Nucleus accumbens (tissue), 56 donors: ENCODE results near the gene RIPOR2.

ENCODE experiments used
- DNase-seq, 56 donors: peaks; one replicate each; lab custom pipeline; 2025; lab: John Stamatoyannopoulos, UW

The RIPOR2 gene

DNA sequence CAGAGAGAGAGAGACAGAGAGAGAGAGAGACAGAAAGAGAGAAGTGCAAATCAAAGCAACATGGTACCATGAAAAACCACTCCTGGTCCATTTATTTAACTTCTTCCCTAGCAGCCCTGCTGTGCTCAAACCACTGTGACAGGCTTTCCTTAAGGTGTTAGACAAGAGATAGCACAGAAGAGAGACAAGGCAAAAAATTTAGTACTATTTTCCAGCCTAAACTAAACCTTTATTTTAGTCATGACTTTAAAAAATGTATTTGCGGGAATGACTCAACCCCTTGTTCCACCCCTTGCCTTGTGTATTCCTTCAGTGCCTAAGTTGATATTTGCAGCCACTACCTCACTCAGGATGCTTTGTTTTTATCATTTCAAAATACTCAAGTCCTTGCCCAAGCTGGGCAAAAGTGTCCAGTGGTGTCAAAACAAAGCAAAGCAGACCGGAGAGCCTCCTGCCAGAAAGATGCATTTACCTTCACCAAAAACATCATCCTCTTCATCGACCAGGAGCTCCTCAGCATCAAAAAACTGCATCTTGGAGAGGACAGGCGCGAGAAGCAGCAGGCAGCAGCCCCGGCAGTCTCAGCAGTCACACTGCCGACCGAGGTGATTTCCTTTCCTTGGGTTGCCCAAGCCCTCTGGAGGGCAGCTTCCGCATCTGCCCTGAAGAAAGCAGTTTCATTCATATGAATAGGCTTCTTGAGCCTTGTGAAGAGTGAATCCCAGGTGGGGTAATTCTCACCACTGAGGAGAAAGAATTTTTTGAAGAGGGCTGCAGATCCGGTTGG lies at the start of gene RIPOR2:
TSS of gene RIPOR2 (minus strand) at position 595 of the 787 bp plus-strand sequence. CDS start at position 533, 62 bp downstream.
- DNase-seq, result peak in 2 of 56 donors; percentile 25 to 26

- no peak for DNase-seq
Measured at GRCh38 chr6:24985323-24985722, 49.6 kb upstream of the RIPOR2 start.

DNA sequence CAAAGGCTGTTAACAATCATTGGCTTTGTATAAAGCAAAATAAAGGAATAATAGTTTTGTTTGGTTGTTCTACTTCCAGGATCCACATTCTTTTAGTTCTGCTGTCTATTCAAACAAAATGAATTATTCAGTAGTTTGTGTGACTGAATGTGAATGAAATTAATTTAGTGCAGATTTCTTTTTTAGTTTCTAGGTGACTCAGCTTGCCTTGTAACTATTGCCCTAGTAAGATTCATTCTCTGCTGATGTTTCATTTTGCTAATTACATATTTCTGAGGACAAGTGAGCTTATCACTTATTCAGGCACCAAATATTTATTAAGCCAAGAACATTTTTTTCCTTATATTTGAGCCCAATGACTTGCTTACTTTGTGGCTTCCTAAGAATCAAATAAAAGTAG lies 46.5 kb upstream of the RIPOR2 start:
- no peak for DNase-seq

DNA sequence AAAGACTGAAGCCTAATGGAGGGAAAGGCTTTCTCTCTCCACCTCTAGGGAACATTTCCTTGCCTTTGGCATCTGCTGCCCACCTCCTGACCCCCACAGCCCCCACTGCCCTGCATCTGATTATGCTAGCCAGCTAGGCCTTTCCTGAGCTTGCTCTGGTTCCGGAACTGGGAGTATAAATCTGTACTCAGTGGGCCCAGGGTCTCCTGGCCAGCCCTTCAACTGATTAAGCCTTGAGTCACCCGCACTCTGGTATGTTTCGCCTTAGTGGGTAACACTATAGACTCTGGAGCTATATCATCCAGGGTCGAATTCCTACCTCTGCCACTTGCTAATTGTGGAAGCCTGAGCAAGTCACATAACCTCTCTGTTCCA lies 45.6 kb upstream of the RIPOR2 start:
- DNase-seq, result no peak

DNA sequence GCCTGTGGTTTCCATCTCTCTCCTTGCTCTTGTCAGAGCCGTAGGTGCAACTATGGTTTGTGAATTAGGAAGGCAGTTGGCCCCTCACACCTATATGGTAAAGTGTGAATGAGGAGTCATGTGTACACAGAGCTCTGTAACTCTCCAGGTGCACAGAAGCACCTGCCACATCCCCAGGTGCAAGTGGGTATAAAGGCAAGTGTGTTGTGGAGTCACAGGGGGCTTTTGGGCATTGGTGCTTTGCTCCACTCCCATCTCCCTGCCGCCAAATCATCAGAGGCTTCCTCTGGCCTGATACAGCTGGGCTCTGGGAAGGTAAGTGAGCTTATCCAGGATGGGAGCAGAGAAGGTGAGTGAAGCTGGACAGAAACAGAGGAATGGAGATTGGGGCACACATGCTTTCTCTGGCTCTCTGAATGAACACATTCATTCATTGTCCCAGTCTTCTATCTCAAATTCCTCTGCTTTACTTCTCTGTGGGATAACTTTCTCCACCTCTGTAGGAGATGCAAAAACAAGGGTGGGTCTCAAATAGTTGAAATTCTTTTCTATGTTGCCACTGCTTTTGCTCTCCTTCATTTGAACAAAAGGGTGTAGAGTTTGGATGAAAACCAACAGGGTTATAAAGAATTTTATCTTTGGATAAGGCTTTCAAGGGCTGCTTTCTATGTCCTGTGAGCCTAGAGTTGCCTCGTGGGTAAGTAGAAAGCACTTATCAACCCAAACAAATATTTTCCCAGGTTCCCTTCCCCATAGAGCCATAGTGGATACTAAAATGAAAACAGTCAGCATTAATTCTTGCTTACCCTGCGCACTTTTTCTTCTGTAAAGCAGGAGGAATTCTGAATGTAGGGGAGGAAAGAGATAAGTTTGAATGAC lies 45.0 kb upstream of the RIPOR2 start:
- DNase-seq, result no peak

DNA sequence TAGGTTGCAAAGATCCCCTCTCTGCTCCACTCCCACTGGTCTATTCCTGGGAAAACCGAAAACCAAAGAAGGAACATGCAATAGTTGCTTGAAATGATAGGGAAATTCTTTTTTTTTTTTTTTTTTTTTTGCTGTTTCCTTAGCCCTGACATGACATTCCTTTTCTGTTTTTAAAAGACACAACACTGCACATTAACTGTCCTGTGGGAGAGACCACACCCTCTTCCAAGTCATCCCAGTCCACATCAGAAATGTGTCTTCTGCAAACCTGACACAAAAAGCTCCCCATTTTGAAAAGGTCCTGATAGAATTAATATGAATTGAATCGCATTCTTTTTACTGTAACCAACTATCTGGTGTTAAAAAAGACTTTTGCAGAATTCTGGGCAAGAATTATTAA lies 43.4 kb upstream of the RIPOR2 start:
- no peak for DNase-seq

GRCh38 chr6:24974182-24975171 lies 38.7 kb upstream of the RIPOR2 start:
- no peak for DNase-seq

GRCh38 chr6:24972311-24972958 lies 36.7 kb upstream of the RIPOR2 start:
- DNase-seq, result no peak

DNA sequence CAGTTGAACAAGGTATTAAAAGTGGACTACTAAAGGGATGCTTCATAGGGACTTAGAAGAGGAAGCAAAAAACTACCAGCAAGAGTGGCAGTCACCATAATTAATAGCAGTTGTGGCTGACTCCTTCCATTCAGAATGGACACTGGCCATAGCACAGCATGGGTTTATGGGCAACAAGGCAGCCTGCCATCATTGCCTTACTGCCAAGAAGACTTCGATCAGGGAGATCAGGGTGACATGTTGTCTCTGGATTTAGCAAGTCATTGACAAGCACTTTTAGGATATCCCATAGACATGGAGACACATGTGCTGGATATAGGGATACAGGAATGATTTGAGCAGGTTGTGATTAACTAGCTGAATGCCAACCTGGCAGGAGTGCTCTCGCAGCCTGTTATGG lies 35.3 kb upstream of the RIPOR2 start:
- DNase-seq, result no peak

GRCh38 chr6:24969343-24969860 lies 33.6 kb upstream of the RIPOR2 start:
- no peak for DNase-seq

- DNase-seq, result no peak
Measured at GRCh38 chr6:24968783-24969182, 33.0 kb upstream of the RIPOR2 start.

GRCh38 chr6:24967211-24967610 lies 31.5 kb upstream of the RIPOR2 start:
- no peak for DNase-seq

GRCh38 chr6:24966381-24966780 lies 30.6 kb upstream of the RIPOR2 start:
- DNase-seq, result no peak

- DNase-seq, result no peak
Measured at GRCh38 chr6:24963887-24964570, 28.3 kb upstream of the RIPOR2 start.

DNA sequence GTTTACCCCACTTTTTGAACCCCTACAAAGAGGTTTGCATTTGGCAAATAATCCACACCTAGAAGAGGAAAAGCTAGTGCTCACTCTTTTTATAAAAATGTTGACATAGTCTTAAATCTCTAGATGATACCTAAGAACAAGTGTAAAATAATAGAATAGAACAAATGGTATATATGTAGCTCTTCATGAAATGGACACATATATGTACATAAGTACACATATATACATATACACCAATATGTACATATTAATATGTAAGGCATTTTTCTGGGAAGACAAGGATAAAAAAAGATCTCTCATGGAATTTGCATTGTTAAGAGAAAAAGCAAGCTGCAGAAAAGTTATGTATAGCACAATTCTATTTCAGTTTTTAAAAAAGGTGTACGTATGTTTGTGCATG lies 27.6 kb upstream of the RIPOR2 start:
- DNase-seq, result no peak

DNA sequence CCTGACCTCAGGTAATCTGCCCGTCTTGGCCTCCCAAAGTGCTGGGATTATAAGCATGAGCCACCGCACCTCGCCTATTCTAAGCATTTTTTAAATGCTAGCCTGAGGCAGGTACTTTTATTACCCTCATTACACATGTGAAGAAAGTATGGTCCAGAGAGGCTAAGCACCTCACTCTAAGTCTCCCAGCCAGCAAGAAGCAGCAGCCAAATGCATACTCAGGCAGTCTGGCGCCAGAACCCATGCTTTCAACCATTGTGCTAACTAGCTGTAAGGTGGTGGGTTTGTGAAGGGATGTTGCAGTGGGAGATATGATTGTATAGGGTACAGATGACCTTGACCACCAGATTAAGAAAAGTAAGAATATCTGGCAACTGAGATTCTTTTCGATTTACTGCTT lies 26.1 kb upstream of the RIPOR2 start:
- DNase-seq, result no peak

DNA sequence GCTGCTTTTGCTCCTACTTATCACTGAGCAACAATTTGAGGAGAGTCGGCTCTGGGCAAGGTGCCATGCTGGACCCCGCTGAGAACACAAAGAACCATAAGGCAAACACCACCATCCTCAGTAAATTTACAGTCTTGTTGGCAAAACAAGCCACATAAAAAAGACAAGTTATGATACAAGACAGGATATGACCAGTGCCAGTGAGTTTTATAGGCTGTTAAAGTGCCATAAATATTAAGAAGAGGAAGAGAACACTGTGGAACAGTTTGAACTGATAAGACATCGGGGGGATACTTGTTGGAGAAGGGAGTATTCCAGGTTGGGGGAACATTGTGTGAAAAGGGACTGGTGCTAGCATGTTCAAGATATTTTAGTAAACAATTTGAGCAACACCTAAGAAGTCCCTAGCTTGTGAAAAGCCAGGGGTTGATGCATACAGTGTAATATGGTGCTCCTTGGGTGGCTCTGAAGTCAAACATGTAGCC lies 25.3 kb upstream of the RIPOR2 start:
- DNase-seq, result no peak

DNA sequence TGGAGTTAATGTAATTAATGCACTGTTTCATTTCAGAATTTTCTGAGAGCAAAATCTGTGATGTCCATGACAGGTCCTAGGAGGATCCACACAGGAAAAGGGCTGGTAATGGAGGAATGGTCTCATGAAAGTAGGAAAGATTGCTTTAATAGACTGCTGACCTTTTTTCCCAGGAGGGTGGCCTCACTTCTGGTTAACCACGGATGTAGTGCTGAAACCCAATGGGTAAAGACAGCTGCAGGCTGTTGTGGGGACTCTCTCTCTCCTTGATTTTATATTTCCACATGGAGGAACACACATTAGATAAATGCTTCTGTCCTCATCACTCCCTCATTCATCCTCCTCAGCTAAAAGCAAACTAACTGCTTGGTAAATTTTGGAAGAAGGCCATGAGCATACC lies 23.6 kb upstream of the RIPOR2 start:
- DNase-seq, result no peak

DNA sequence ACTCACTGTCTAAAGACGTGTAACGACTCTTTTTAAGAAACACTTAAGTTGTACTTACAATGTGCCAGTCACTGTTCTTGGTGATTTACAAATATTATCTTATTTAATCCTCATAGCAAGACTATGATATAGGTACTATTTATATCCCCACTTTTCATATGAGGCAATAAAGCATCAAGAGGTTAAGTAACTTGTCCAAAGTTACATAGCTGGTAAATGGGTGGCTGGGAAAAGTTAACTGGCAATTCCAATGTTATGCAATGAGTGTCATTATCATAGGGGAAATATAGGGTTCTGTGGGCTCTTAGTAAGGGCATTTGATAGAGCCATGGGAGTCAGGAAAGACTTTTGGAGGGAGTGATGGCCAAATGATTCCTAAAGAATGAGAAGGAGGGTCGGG lies 21.4 kb upstream of the RIPOR2 start:
- DNase-seq, result no peak
